A673 (cell line): Measurements from ENCODE around the gene EML1. TPM values are rescaled to one million over a fixed set of nuclear protein-coding genes. Genes with fewer than 3 reads are reported as not detected.

ENCODE experiments used
- BruUV-seq: library from RNA; stranded (reverse); fragments of 400-500 nt; replicated peaks from 2 replicates; lab custom pipeline; 2021; lab: Mats Ljungman, UMichigan
- CTCF ChIA-PET: fragments of 300-600 bp; sonication (Branson Sonifier 250); formaldehyde crosslinking; loops from one replicate; lab custom pipeline; 2022; ENCODE audit warnings: antibody characterized with exemption; lab: Charles Lee
- POLR2A ChIA-PET: fragments of 300-600 bp; sonication (Branson Sonifier 250); formaldehyde crosslinking; loops from one replicate; lab custom pipeline; 2022; ENCODE audit warnings: antibody characterized with exemption; ENCODE audit not compliant: low non-redundant PET; lab: Charles Lee
- DNase-seq: peaks from one replicate; pipeline ENCODE4 v3.0.0-alpha.2; 2015; ENCODE audit warnings: low spot score
- H3K27ac ChIP-seq: fragments of 200-600 bp; sonication (generic); 2 replicates; pipeline ENCODE4 v1.5.1; 2016; ENCODE audit warnings: mixed run types, low read depth, mild to moderate bottlenecking, mixed read lengths, antibody characterized with exemption, low read length; ENCODE audit not compliant: poor library complexity, severe bottlenecking
- H3K27me3 ChIP-seq: fragments of 200-600 bp; sonication (generic); replicated peaks from 2 replicates; pipeline ENCODE4 v1.6.1; 2017; ENCODE audit warnings: mixed run types, low read depth, mild to moderate bottlenecking, mixed read lengths, antibody characterized with exemption, low read length; ENCODE audit not compliant: insufficient read depth, poor library complexity
- H3K36me3 ChIP-seq: fragments of 200-600 bp; sonication (generic); 2 replicates; pipeline ENCODE4 v1.6.1; 2016; ENCODE audit warnings: mixed run types, mild to moderate bottlenecking, mixed read lengths, antibody characterized with exemption, low read length; ENCODE audit not compliant: insufficient read depth, poor library complexity, severe bottlenecking
- H3K4me1 ChIP-seq: fragments of 200-600 bp; sonication (generic); 2 replicates; pipeline ENCODE4 v1.6.1; 2017; ENCODE audit warnings: mixed run types, mild to moderate bottlenecking, mixed read lengths, antibody characterized with exemption, low read length; ENCODE audit not compliant: insufficient read depth, poor library complexity, severe bottlenecking
- H3K4me3 ChIP-seq: fragments of 200-600 bp; sonication (generic); 2 replicates; pipeline ENCODE4 v1.5.1; 2016; ENCODE audit warnings: low read depth, mixed run types, mild to moderate bottlenecking, mixed read lengths, low read length; ENCODE audit not compliant: poor library complexity, severe bottlenecking
- H3K9me3 ChIP-seq: fragments of 200-600 bp; sonication (generic); 2 replicates; pipeline ENCODE4 v1.6.1; 2016; ENCODE audit warnings: mixed run types, low read depth, mild to moderate bottlenecking, mixed read lengths, antibody characterized with exemption, low read length; ENCODE audit not compliant: poor library complexity, severe bottlenecking
- EZH2 ChIP-seq: fragments of 200-600 bp; sonication (generic); IDR thresholded peaks from 2 replicates; pipeline ENCODE4 v1.6.1; 2017; ENCODE audit warnings: borderline replicate concordance, low read depth, mild to moderate bottlenecking, mixed read lengths, antibody characterized with exemption, low read length; ENCODE audit not compliant: poor library complexity, severe bottlenecking
- intact Hi-C: fragments of 100-400 bp; cut with micrococcal nuclease; formaldehyde crosslinking; loops from one replicate; pipeline ENCODE4 v1.10.0; 2022; ENCODE audit not compliant: unreplicated experiment
- total RNA-seq: library from RNA; stranded (reverse); gene quantifications from 2 replicates; pipeline ENCODE4 v1.2.3, GENCODE V29; 2021
- TF ChIP-seq, protein P1 (sequence below): fragments of 300-800, 200-600 bp; sonication (generic); conservative IDR thresholded peaks from 2 replicates; pipeline ENCODE4 v1.5.1; 2017; ENCODE audit warnings: low read depth, mild to moderate bottlenecking, antibody characterized with exemption, low read length, moderate library complexity, mixed read lengths

EML1 gene
- total RNA-seq, 1 experiment from 2014 or later, result 34.1 TPM

DNA sequence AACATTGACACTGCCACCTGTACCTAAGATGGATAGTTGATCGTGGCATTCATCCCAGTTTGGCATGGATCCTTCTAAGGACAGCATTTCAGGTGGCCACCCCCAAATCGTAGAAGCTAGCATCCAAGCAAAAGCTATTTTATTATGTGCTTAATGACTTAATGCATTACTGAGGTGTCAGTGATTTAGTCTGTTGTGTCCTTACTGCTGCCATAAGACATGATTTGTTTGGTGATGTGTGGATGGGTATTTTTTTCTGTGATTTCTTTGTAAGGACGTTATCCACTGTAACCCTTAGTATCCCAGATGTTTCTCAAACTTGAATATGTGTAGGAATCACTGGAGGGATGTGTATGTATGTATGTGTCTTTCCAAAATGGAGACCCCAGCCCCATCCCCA lies 190.8 kb downstream of the EML1 start:
- H3K27me3 ChIP-seq, result no peaks in the 10 kb centered on the region
- no peak overlapping the region for H3K27ac ChIP-seq
- CTCF ChIA-PET, result interaction anchor here (1.9 kb wide), 1 partner anchor 124 kb away, joined by 8 read pairs; no protein-coding TSS in a partner anchor
- no TSS peak for BruUV-seq
- no peak overlapping the region for H3K4me3 ChIP-seq
- POLR2A ChIA-PET, result no interaction called here
- no peak for DNase-seq
- H3K4me1 ChIP-seq, result no peaks in the 10 kb centered on the region
- H3K9me3 ChIP-seq, result no peaks in the 10 kb centered on the region
- intact Hi-C loops, result loop anchor here (5.0 kb wide), 2 partner anchors 208 to 393 kb away; partner anchors contain the start of gene WDR25
- TF ChIP-seq EZH2, result no peak
- TF ChIP-seq, protein P1, sequence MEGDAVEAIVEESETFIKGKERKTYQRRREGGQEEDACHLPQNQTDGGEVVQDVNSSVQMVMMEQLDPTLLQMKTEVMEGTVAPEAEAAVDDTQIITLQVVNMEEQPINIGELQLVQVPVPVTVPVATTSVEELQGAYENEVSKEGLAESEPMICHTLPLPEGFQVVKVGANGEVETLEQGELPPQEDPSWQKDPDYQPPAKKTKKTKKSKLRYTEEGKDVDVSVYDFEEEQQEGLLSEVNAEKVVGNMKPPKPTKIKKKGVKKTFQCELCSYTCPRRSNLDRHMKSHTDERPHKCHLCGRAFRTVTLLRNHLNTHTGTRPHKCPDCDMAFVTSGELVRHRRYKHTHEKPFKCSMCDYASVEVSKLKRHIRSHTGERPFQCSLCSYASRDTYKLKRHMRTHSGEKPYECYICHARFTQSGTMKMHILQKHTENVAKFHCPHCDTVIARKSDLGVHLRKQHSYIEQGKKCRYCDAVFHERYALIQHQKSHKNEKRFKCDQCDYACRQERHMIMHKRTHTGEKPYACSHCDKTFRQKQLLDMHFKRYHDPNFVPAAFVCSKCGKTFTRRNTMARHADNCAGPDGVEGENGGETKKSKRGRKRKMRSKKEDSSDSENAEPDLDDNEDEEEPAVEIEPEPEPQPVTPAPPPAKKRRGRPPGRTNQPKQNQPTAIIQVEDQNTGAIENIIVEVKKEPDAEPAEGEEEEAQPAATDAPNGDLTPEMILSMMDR, result no peak
- H3K36me3 ChIP-seq, result no peaks in the 10 kb centered on the region

DNA sequence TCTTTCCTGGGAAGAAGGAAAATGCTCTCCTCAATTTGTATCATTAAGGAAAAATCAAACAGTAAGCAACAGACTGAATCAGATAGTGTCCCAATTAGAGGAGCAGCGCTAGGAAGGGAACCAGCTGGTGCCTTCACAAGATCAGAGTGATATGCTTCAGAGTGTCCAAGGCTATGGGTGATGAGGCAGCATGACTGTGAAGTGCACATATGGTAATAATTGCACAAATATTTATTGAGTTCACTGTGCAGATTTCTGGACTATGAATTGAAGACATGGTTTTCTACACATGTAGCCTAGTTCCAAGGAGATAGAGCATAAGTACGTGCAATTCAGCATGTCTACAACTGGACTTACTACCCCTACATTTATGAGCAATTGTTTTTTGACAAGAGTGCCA lies 193.2 kb downstream of the EML1 start:
- no TSS peak for BruUV-seq
- no peak overlapping the region for H3K4me3 ChIP-seq
- H3K27me3 ChIP-seq, result no peaks in the 10 kb centered on the region
- DNase-seq, result no peak
- peaks cover 7% of the 10 kb centered on the region for H3K4me1 ChIP-seq
- no peaks in the 10 kb centered on the region for H3K36me3 ChIP-seq
- ChIA-PET POLR2A (no interaction called here), CTCF (no interaction called here)
- no peaks in the 10 kb centered on the region for H3K9me3 ChIP-seq
- intact Hi-C loops, result no loop called here
- no peak overlapping the region for H3K27ac ChIP-seq
- TF ChIP-seq, protein P1, result no peak
- no peak for TF ChIP-seq EZH2

DNA sequence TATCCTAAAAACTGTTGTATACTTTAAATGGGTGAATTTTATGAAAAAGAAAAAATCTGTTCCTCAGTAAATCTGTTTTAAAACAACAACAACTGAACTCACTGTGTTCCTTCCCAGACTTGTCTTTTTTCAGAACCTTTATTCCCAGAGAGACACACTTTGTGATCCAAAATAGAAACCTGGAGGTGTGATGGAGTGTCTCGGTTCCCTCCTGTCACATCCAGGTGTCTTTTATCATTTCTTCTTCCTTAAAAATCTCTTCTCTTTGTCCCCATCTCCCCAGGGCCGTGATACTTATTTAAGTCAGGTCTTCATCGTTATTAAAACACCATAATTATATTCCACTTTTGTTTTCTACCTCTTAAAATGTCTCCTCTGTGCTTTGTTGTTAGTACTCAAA lies 195.8 kb downstream of the EML1 start:
- Histone ChIP-seq H3K36me3 (no peaks in the 10 kb centered on the region), H3K27me3 (no peaks in the 10 kb centered on the region), H3K4me1 (peaks cover 7% of the 10 kb centered on the region), H3K4me3 (no peak overlapping the region), H3K9me3 (no peaks in the 10 kb centered on the region), H3K27ac (no peak overlapping the region)
- intact Hi-C loops, result no loop called here
- CTCF ChIA-PET, result no interaction called here
- TF ChIP-seq, protein P1, result no peak
- no peak for TF ChIP-seq EZH2
- POLR2A ChIA-PET, result no interaction called here
- BruUV-seq, result no TSS peak
- DNase-seq, result no peak
